HEK293 (cell line): ENCODE data around the gene GPR153.

Experiments used
- ATF2 ChIP-seq: fragments of 450-650 bp; formaldehyde crosslinking; IDR thresholded peaks from 2 replicates; pipeline ENCODE4 v1.5.1; 2016; ENCODE audit warnings: missing biosample characterization, missing genetic modification characterization, low read depth
- GLIS1 ChIP-seq: fragments of 450-650 bp; formaldehyde crosslinking; IDR thresholded peaks from 2 replicates; pipeline ENCODE4 v1.5.1; 2016; ENCODE audit warnings: missing biosample characterization, missing genetic modification characterization
- HOXC10 ChIP-seq: sonication (generic); formaldehyde crosslinking; IDR thresholded peaks from 2 replicates; pipeline ENCODE4 v1.8.1; 2023; ENCODE audit warnings: mild to moderate bottlenecking, missing genetic modification reagents
- IKZF3 ChIP-seq: fragments of 450-650 bp; IDR thresholded peaks from 2 replicates; pipeline ENCODE4 v1.5.0; 2018; ENCODE audit warnings: missing biosample characterization, mild to moderate bottlenecking, missing genetic modification characterization, moderate library complexity
- KLF7 ChIP-seq: fragments of 450-650 bp; formaldehyde crosslinking; IDR thresholded peaks from 2 replicates; pipeline ENCODE4 v1.5.1; 2016; ENCODE audit warnings: missing biosample characterization, missing genetic modification characterization, borderline replicate concordance
- PRDM10 ChIP-seq: fragments of 450-650 bp; formaldehyde crosslinking; IDR thresholded peaks from 2 replicates; pipeline ENCODE4 v1.5.1; 2016; ENCODE audit warnings: missing biosample characterization, missing genetic modification characterization
- REPIN1 ChIP-seq: fragments of 450-650 bp; formaldehyde crosslinking; IDR thresholded peaks from 2 replicates; pipeline ENCODE4 v1.5.1; 2017; ENCODE audit warnings: missing biosample characterization, missing genetic modification characterization, low read depth
- REST ChIP-seq: fragments of 450-650 bp; formaldehyde crosslinking; IDR thresholded peaks from 2 replicates; pipeline ENCODE4 v1.5.1; 2016; ENCODE audit warnings: missing biosample characterization, missing genetic modification characterization
- SALL2 ChIP-seq: fragments of 450-650 bp; formaldehyde crosslinking; IDR thresholded peaks from 2 replicates; pipeline ENCODE4 v1.5.0; 2017; ENCODE audit warnings: missing biosample characterization, mild to moderate bottlenecking, missing genetic modification characterization, borderline replicate concordance
- ZBTB1 ChIP-seq: fragments of 450-650 bp; formaldehyde crosslinking; IDR thresholded peaks from 2 replicates; pipeline ENCODE4 v1.5.1; 2016; ENCODE audit warnings: missing biosample characterization, missing genetic modification characterization
- ZBTB20 ChIP-seq: fragments of 450-650 bp; formaldehyde crosslinking; IDR thresholded peaks from 2 replicates; pipeline ENCODE4 v1.5.1; 2016; ENCODE audit warnings: missing biosample characterization, missing genetic modification characterization
- ZBTB44 ChIP-seq: fragments of 450-650 bp; IDR thresholded peaks from 2 replicates; pipeline ENCODE4 v1.5.1; 2018; ENCODE audit warnings: missing biosample characterization, mild to moderate bottlenecking, missing genetic modification characterization
- ZBTB8A ChIP-seq: fragments of 450-650 bp; formaldehyde crosslinking; IDR thresholded peaks from 2 replicates; pipeline ENCODE4 v1.5.1; 2016; ENCODE audit warnings: missing biosample characterization, missing genetic modification characterization
- ZNF140 ChIP-seq: fragments of 450-650 bp; formaldehyde crosslinking; IDR thresholded peaks from 2 replicates; pipeline ENCODE4 v1.5.1; 2016; ENCODE audit warnings: missing biosample characterization, missing genetic modification characterization
- ZNF146 ChIP-seq: fragments of 450-650 bp; formaldehyde crosslinking; IDR thresholded peaks from 2 replicates; pipeline ENCODE4 v1.5.1; 2016; ENCODE audit warnings: missing biosample characterization, missing genetic modification characterization
- ZNF175 ChIP-seq: fragments of 450-650 bp; formaldehyde crosslinking; IDR thresholded peaks from 2 replicates; pipeline ENCODE4 v1.5.1; 2016; ENCODE audit warnings: missing biosample characterization, missing genetic modification characterization
- ZNF19 ChIP-seq: fragments of 450-650 bp; formaldehyde crosslinking; IDR thresholded peaks from 2 replicates; pipeline ENCODE4; 2016; ENCODE audit warnings: missing biosample characterization, missing genetic modification characterization, low read depth
- ZNF26 ChIP-seq: fragments of 450-650 bp; formaldehyde crosslinking; IDR thresholded peaks from 2 replicates; pipeline ENCODE4 v1.5.1; 2016; ENCODE audit warnings: missing biosample characterization, missing genetic modification characterization
- ZNF335 ChIP-seq: fragments of 450-650 bp; formaldehyde crosslinking; conservative IDR thresholded peaks from 2 replicates; pipeline ENCODE4 v1.5.1; 2016; ENCODE audit warnings: missing biosample characterization, missing genetic modification characterization
- ZNF350 ChIP-seq: fragments of 450-650 bp; formaldehyde crosslinking; IDR thresholded peaks from 2 replicates; pipeline ENCODE4 v1.5.0; 2017; ENCODE audit warnings: missing biosample characterization, mild to moderate bottlenecking, missing genetic modification characterization
- ZNF354C ChIP-seq: fragments of 450-650 bp; formaldehyde crosslinking; IDR thresholded peaks from 2 replicates; pipeline ENCODE4 v1.5.1; 2016; ENCODE audit warnings: missing biosample characterization, missing genetic modification characterization, low read depth, borderline replicate concordance
- ZNF391 ChIP-seq: fragments of 450-650 bp; formaldehyde crosslinking; IDR thresholded peaks from 2 replicates; pipeline ENCODE4 v1.5.1; 2016; ENCODE audit warnings: low read depth, missing biosample characterization, missing genetic modification characterization, borderline replicate concordance
- ZNF394 ChIP-seq: fragments of 450-650 bp; formaldehyde crosslinking; IDR thresholded peaks from 2 replicates; pipeline ENCODE4 v1.5.1; 2016; ENCODE audit warnings: missing biosample characterization, missing genetic modification characterization, mild to moderate bottlenecking, moderate library complexity, borderline replicate concordance
- ZNF580 ChIP-seq: fragments of 450-650 bp; formaldehyde crosslinking; IDR thresholded peaks from 2 replicates; pipeline ENCODE4 v1.5.1; 2016; ENCODE audit warnings: missing biosample characterization, missing genetic modification characterization
- ZNF654 ChIP-seq: fragments of 450-650 bp; formaldehyde crosslinking; IDR thresholded peaks from 2 replicates; pipeline ENCODE4 v1.5.1; 2016; ENCODE audit warnings: low read depth, missing biosample characterization, missing genetic modification characterization
- ZNF707 ChIP-seq: fragments of 450-650 bp; formaldehyde crosslinking; IDR thresholded peaks from 2 replicates; pipeline ENCODE4 v1.5.1; 2016; ENCODE audit warnings: missing biosample characterization, missing genetic modification characterization
- ZSCAN16 ChIP-seq: fragments of 450-650 bp; formaldehyde crosslinking; IDR thresholded peaks from 2 replicates; pipeline ENCODE4 v1.5.1; 2016; ENCODE audit warnings: missing biosample characterization, missing genetic modification characterization

GPR153 gene

GRCh38 chr1:6205849-6206519, 54.9 kb downstream of the GPR153 start, which contains the start of gene RNF207 (continued):
- 0 out of 2 replicates have a peak, but pooled peaks have one; percentile 56 for TF ChIP-seq REST
- TF ChIP-seq ZNF19 (tag by site-specific recombination): no peak
- no peak for TF ChIP-seq ZNF354C (tag by site-specific recombination)
- TF ChIP-seq ZNF140 (tag by site-specific recombination): no peak
- no peak; the same call in 1 of the 2 replicates for TF ChIP-seq ZBTB44 (tag by site-specific recombination)
- TF ChIP-seq GLIS1 (tag by site-specific recombination): peak; percentile 76
- TF ChIP-seq SALL2 (tag by site-specific recombination): no peak
- peak; percentile 82; the same call in 1 of the 2 replicates for TF ChIP-seq ZBTB20 (tag by site-specific recombination)
- TF ChIP-seq ZNF26 (tag by site-specific recombination): no peak
- 0 out of 2 replicates have a peak, but pooled peaks have one; percentile 15 for TF ChIP-seq ZNF391
- TF ChIP-seq ZNF350 (tag by site-specific recombination): no peak
- peak; percentile 22; the same call in 1 of the 2 replicates for TF ChIP-seq ZBTB8A (tag by site-specific recombination)
- TF ChIP-seq KLF7 (tag by site-specific recombination): peak; percentile 85; the same call in 1 of the 2 replicates
- no peak for TF ChIP-seq HOXC10 (CRISPR knock-in tag)
- no peak for TF ChIP-seq ZNF175
- TF ChIP-seq ZNF394 (tag by site-specific recombination): peak; percentile 63; the same call in 1 of the 2 replicates
- TF ChIP-seq ZNF707 (tag by site-specific recombination): no peak
- TF ChIP-seq ZBTB1: no peak
- TF ChIP-seq ZNF580 (tag by site-specific recombination): 0 out of 2 replicates have a peak, but pooled peaks have one; percentile 2
- no peak for TF ChIP-seq ATF2 (tag by site-specific recombination)
- TF ChIP-seq IKZF3 (tag by site-specific recombination): no peak
- peak; percentile 85 for TF ChIP-seq PRDM10 (tag by site-specific recombination)
- no peak for TF ChIP-seq ZNF654 (tag by site-specific recombination)
- no peak for TF ChIP-seq REPIN1 (tag by site-specific recombination)
- 0 out of 2 replicates have a peak, but pooled peaks have one; percentile 22 for TF ChIP-seq ZSCAN16 (tag by site-specific recombination)
- TF ChIP-seq ZNF335 (tag by site-specific recombination): peak; percentile 87
- no peak for TF ChIP-seq ZNF146 (tag by site-specific recombination)
